ENCODE data around the gene TMEM123. TPM values are rescaled to one million over a fixed set of nuclear protein-coding genes. Genes with fewer than 3 reads are reported as not detected.

Gene TMEM123
- total RNA-seq, 1 donor = 149 TPM

GRCh38 chr11:102428696-102429095 is 23.9 kb downstream of the TMEM123 start:
- DNase-seq (ENCODE audit: low read depth in 2 of 3, low spot score in 2 of 3) = no peak

GRCh38 chr11:102427068-102427467 is 25.5 kb downstream of the TMEM123 start:
- no peak for DNase-seq (ENCODE audit: low read depth in 2 of 3, low spot score in 2 of 3)

GRCh38 chr11:102426570-102426969 is 26.0 kb downstream of the TMEM123 start:
- DNase-seq (ENCODE audit: low read depth in 2 of 3, low spot score in 2 of 3) = no peak

- no peak for DNase-seq (ENCODE audit: low read depth in 2 of 3, low spot score in 2 of 3)
Observed at GRCh38 chr11:102426000-102426399, 26.6 kb downstream of the TMEM123 start.

- no peak for DNase-seq (ENCODE audit: low read depth in 2 of 3, low spot score in 2 of 3)
Observed at GRCh38 chr11:102423936-102424335, 28.6 kb downstream of the TMEM123 start.

- DNase-seq (ENCODE audit: low read depth in 2 of 3, low spot score in 2 of 3) = no peak
Observed at GRCh38 chr11:102422817-102423712, 29.5 kb downstream of the TMEM123 start.

- DNase-seq (ENCODE audit: low read depth in 2 of 3, low spot score in 2 of 3) = peak in 1 of 3 donors; percentile 14
Observed at GRCh38 chr11:102421261-102421660, 31.3 kb downstream of the TMEM123 start.

GRCh38 chr11:102420547-102420946 is 32.0 kb downstream of the TMEM123 start:
- DNase-seq (ENCODE audit: low read depth in 2 of 3, low spot score in 2 of 3) = no peak

- no peak for DNase-seq (ENCODE audit: low read depth in 2 of 3, low spot score in 2 of 3)
Observed at GRCh38 chr11:102419181-102419580, 33.4 kb downstream of the TMEM123 start.

GRCh38 chr11:102416976-102417375 is 35.6 kb downstream of the TMEM123 start:
- DNase-seq (ENCODE audit: low read depth in 2 of 3, low spot score in 2 of 3) = no peak

- DNase-seq (ENCODE audit: low read depth in 2 of 3, low spot score in 2 of 3) = no peak
Observed at GRCh38 chr11:102415304-102415916, 37.2 kb downstream of the TMEM123 start.

- DNase-seq (ENCODE audit: low read depth in 2 of 3, low spot score in 2 of 3) = no peak
Observed at GRCh38 chr11:102414559-102414958, 38.0 kb downstream of the TMEM123 start.

- no peak for DNase-seq (ENCODE audit: low read depth in 2 of 3, low spot score in 2 of 3)
Observed at GRCh38 chr11:102413497-102413896, 39.1 kb downstream of the TMEM123 start.

GRCh38 chr11:102411142-102411541 is 41.4 kb downstream of the TMEM123 start:
- no peak for DNase-seq (ENCODE audit: low read depth in 2 of 3, low spot score in 2 of 3)

- no peak for DNase-seq (ENCODE audit: low read depth in 2 of 3, low spot score in 2 of 3)
Observed at GRCh38 chr11:102410382-102410784, 42.2 kb downstream of the TMEM123 start.

- DNase-seq (ENCODE audit: low read depth in 2 of 3, low spot score in 2 of 3) = no peak
Observed at GRCh38 chr11:102408339-102408738, 44.2 kb downstream of the TMEM123 start.

GRCh38 chr11:102407901-102408300 is 44.7 kb downstream of the TMEM123 start:
- DNase-seq (ENCODE audit: low read depth in 2 of 3, low spot score in 2 of 3) = no peak

- no peak for DNase-seq (ENCODE audit: low read depth in 2 of 3, low spot score in 2 of 3)
Observed at GRCh38 chr11:102406099-102406498, 46.5 kb downstream of the TMEM123 start.

- DNase-seq (ENCODE audit: low read depth in 2 of 3, low spot score in 2 of 3) = no peak
Observed at GRCh38 chr11:102405501-102405900, 47.1 kb downstream of the TMEM123 start.

GRCh38 chr11:102402548-102402947 is 50.0 kb downstream of the TMEM123 start:
- no peak for DNase-seq (ENCODE audit: low read depth in 2 of 3, low spot score in 2 of 3)

GRCh38 chr11:102401905-102402304 is 50.7 kb downstream of the TMEM123 start:
- DNase-seq (ENCODE audit: low read depth in 2 of 3, low spot score in 2 of 3) = no peak

- no peak for DNase-seq (ENCODE audit: low read depth in 2 of 3, low spot score in 2 of 3)
Observed at GRCh38 chr11:102400603-102401002, 52.0 kb downstream of the TMEM123 start.
